NCI-H2196 treated with DMSO at 0.1 percent for 48 hours (cell line): ENCODE data around the gene PRKG2.
"Not testable (repeated sequence)": the region's sequence is repeated elsewhere in the genome, so short reads cannot be mapped to it uniquely, and the experiment has no call there.

Source experiments
- DNase-seq: peaks from one replicate; lab custom pipeline; 2025; ENCODE audit not compliant: unreplicated experiment; lab: John Stamatoyannopoulos, UW

The PRKG2 gene

GRCh38 chr4:81214881-81215868, at the start of gene PRKG2:
Gene PRKG2 (minus strand): TSS chr4:81215222. CDS start chr4:81205047, 10,175 bp downstream.
- no peak for DNase-seq

GRCh38 chr4:81260443-81261101, 45.5 kb upstream of the PRKG2 start:
- no peak for DNase-seq

- no peak for DNase-seq
Observed at GRCh38 chr4:81258841-81259550, 44.0 kb upstream of the PRKG2 start.

- DNase-seq, result no peak
Observed at GRCh38 chr4:81257816-81258215, 42.8 kb upstream of the PRKG2 start.

- DNase-seq, result no peak
Observed at GRCh38 chr4:81257021-81257420, 42.0 kb upstream of the PRKG2 start.

GRCh38 chr4:81256059-81256970, 41.3 kb upstream of the PRKG2 start:
- DNase-seq, result no peak

- DNase-seq, result no peak
Observed at GRCh38 chr4:81255524-81255923, 40.5 kb upstream of the PRKG2 start.

GRCh38 chr4:81250430-81250829, 35.4 kb upstream of the PRKG2 start:
- DNase-seq, result no peak

- no peak for DNase-seq
Observed at GRCh38 chr4:81245218-81246009, 30.4 kb upstream of the PRKG2 start.

GRCh38 chr4:81237791-81238190, 22.8 kb upstream of the PRKG2 start:
- DNase-seq, result no peak

- DNase-seq, result no peak
Observed at GRCh38 chr4:81235982-81236749, 21.1 kb upstream of the PRKG2 start.

GRCh38 chr4:81227968-81228367, 12.9 kb upstream of the PRKG2 start:
- DNase-seq, result no peak

GRCh38 chr4:81227138-81227537, 12.1 kb upstream of the PRKG2 start:
- DNase-seq, result no peak

GRCh38 chr4:81225252-81225651, 10.2 kb upstream of the PRKG2 start:
- no peak for DNase-seq

GRCh38 chr4:81222082-81222472, 7.1 kb upstream of the PRKG2 start:
- not testable (repeated sequence) for DNase-seq

- no peak for DNase-seq
Observed at GRCh38 chr4:81221303-81222081, 6.5 kb upstream of the PRKG2 start.

- no peak for DNase-seq
Observed at GRCh38 chr4:81220271-81220670, 5.2 kb upstream of the PRKG2 start.

- DNase-seq, result no peak
Observed at GRCh38 chr4:81218206-81218605, 3.2 kb upstream of the PRKG2 start.
